ENCODE measurements around the gene MED10.

MED10 gene

DNA sequence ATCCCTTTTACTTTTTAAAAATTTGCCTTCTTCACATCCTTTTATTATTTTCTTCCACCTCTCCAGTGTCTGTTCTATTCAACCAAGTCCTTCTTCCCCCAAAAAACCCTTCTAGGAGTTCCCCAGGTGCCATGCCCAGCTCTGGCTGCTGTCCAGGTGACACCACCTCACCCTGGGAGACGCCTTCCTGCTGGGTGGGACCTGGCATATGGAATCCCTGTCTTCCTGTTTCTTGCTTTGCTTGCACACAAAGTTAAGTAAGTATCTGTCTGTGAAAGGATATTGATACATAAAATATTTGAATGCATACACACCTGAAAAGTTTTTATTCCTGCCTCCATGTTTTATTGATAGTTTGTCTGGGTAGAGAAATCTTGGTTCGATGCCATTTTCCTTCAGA lies 23.1 kb upstream of the MED10 start:
- no peak for DNase-seq (ENCODE audit: low read depth)
- no peak overlapping the region for H3K4me3 ChIP-seq (ENCODE audit: control insufficient read depth, low read depth, low read length)
- TF ChIP-seq, protein P1, sequence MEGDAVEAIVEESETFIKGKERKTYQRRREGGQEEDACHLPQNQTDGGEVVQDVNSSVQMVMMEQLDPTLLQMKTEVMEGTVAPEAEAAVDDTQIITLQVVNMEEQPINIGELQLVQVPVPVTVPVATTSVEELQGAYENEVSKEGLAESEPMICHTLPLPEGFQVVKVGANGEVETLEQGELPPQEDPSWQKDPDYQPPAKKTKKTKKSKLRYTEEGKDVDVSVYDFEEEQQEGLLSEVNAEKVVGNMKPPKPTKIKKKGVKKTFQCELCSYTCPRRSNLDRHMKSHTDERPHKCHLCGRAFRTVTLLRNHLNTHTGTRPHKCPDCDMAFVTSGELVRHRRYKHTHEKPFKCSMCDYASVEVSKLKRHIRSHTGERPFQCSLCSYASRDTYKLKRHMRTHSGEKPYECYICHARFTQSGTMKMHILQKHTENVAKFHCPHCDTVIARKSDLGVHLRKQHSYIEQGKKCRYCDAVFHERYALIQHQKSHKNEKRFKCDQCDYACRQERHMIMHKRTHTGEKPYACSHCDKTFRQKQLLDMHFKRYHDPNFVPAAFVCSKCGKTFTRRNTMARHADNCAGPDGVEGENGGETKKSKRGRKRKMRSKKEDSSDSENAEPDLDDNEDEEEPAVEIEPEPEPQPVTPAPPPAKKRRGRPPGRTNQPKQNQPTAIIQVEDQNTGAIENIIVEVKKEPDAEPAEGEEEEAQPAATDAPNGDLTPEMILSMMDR (IDR thresholded peaks at IDR 0.05; ENCODE audit: control insufficient read depth, insufficient read depth, low read depth, low read length, missing control alignments) = no peak

DNA sequence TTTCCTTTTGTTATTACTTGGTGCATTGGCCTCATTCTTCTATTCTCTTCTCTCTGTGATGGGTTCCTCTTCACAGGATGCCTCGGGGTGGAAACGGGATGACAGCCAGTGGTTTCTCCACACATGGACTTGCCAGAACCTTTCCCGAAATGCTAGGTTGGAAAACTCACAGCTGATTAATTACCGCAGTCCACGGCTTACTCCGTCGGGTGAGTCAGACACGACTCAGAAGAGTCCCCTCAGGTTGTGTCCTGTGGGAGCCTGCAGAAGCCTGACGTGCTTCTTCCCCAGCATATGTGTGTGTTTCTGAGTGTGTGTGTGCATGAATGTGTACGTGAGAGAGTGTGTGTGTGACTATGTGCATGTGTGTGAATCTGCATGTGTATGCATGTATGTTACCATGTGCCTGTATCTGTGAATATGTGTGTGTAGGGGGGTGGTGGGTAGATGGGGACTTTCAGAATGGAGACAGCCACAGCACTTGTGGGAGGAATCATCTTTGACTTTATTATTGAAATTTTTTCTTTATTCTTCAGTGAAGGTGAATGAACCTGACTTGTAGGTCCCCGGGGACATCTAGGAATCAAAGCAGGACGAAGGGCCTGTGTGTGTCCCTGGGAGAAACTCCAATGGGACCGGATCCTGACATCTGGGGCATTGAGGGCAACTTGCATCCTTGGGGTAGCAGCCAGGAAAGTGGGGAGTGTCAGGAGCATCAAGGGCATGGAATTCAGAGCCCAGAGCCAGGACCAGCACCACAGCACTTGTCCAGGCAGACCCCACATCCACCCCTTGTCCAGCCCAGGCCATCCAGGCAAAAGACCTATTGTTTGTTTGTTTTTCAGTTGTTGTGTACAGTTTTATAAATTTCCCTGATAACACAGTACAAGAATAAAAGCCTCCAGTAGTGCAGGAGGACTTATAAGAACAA lies 21.9 kb upstream of the MED10 start:
- H3K4me3 ChIP-seq (ENCODE audit: control insufficient read depth, low read depth, low read length) = no peak overlapping the region
- TF ChIP-seq, protein P1 (IDR thresholded peaks at IDR 0.05; ENCODE audit: control insufficient read depth, insufficient read depth, low read depth, low read length, missing control alignments) = no peak
- DNase-seq (ENCODE audit: low read depth) = peak; percentile 25

DNA sequence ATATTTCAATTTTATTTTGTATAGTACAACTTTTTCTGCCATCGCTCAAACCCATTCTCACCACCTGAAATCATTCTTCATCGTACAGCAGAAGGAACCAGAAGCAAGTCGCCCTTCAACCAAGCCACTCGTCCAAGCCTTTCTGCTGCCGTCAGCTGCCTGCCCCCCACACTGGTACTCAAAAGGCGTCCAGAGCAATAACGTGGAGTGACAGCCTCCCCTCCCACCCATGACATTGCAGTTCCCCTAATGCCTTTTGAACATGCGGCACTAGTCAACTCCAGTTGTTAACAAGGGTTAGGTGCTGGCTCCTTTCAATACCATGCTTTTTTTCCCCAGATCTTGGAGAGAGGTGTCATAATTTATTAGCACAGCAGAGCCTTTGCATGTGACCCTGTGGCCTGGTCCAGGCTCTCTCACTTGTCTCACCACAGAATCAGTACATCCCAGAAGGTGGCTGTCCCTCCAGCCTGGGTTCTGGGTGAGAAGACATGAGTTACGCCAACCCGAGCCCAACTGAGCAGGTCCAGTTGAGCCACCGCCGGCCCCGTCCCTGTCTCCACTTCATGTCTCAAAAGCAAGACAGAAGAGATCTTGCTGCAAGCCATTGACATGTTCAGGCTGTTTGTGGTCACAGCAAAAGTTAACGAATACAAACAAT lies 20.4 kb upstream of the MED10 start:
- H3K4me3 ChIP-seq (ENCODE audit: control insufficient read depth, low read depth, low read length) = no peak overlapping the region
- TF ChIP-seq, protein P1 (IDR thresholded peaks at IDR 0.05; ENCODE audit: control insufficient read depth, insufficient read depth, low read depth, low read length, missing control alignments) = no peak
- no peak for DNase-seq (ENCODE audit: low read depth)

DNA sequence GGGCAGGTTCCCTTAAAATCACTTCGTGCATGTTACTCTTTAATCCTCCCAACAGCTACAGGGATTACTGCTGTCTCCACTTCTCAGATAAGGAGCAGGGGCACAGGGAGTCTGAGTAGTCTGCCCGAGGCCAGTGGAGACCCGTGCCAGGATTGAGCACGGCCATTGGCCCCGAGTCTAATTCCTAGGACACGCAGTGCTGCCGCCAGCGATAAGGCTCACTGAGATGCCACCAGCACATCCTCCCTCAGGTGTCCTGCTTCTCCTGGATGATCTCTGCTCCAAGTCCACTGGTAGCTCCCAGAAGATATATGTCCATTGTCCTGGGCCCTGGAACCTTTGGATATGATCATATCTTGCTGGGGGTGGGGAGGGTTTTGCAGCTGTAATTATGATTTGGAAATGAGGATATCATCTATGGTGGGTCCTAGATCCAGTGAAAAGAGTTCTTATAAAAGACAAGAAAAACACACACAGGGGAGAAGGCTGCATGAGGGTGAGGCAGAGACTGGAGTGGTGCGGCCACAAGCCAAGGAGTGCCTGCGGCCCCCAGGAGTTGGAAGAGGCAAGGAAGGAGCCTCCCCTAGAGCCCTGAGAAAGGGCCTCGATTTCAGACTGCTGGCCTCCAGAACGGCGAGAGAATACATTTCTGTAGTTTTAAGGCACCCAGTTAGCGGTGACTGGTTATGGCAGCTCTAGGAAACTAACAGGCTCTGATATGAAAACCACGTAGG lies 19.4 kb upstream of the MED10 start:
- DNase-seq (ENCODE audit: low read depth) = no peak
- H3K4me3 ChIP-seq (ENCODE audit: control insufficient read depth, low read depth, low read length) = no peak overlapping the region
- TF ChIP-seq, protein P1 (IDR thresholded peaks at IDR 0.05; ENCODE audit: control insufficient read depth, insufficient read depth, low read depth, low read length, missing control alignments) = no peak

DNA sequence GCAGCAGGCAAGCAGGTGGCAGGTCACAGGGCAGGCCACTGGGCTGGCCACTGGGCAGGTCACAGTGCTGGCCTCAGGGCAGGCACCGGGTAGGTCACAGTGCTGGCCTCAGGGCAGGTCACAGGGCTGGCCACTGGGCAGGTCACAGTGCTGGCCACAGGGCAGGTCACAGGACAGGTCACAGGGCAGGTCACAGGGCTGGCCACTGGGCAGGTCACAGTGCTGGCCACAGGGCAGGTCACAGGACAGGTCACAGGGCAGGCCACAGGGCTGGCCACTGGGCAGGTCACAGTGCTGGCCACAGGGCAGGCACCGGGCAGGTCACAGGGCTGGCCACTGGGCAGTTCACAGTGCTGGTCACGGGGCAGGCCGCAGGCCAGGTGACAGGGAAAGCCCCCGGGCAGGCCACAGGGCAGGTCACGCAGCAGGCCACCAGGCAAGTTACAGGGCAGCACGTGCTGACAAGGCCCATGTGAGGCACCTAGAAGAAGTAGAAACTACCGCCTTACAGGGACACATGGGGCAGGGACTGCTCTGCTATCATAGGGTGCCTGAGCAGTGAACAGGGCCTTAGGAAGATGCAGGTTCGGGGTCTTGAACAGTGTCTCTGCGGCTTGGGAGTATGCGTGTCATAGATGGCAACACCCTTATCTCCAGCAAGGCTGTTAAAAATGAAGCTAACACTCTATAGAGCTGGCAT lies 18.6 kb upstream of the MED10 start:
- DNase-seq (ENCODE audit: low read depth) = no peak
- TF ChIP-seq, protein P1 (IDR thresholded peaks at IDR 0.05; ENCODE audit: control insufficient read depth, insufficient read depth, low read depth, low read length, missing control alignments) = no peak
- H3K4me3 ChIP-seq (ENCODE audit: control insufficient read depth, low read depth, low read length) = no peak overlapping the region

DNA sequence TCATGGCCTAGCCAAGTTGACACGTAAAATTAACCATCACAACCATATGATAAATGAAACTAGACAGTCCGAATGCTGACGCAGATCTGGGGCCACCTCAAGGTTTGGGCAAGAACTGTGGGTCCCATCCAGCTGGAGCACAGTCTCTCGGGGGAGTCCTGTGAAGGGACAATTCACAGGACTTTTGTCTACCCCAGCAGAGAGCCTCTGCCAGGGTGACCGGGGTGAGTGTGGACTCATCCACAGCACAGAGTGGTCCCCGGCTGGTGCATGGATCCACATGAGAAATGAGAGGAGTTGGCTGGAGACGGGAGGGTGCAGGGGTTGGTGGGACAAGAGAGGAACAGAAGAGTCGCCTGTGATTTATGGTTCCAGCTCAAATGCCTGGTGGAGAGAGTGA lies 17.7 kb upstream of the MED10 start:
- DNase-seq (ENCODE audit: low read depth) = no peak
- TF ChIP-seq, protein P1 (IDR thresholded peaks at IDR 0.05; ENCODE audit: control insufficient read depth, insufficient read depth, low read depth, low read length, missing control alignments) = no peak
- H3K4me3 ChIP-seq (ENCODE audit: control insufficient read depth, low read depth, low read length) = no peak overlapping the region
